HG02763 (cell line): Measurements from ENCODE around the gene AKAP17A.
"Not testable (repeated sequence)": the region's sequence is repeated elsewhere in the genome, so short reads cannot be mapped to it uniquely, and the experiment has no call there.

Experiments used
- ATAC-seq: cut with Tn5 transposase; IDR thresholded peaks from one replicate; pipeline ENCODE4 v1.9.1; 2021; ENCODE audit warnings: mild to moderate bottlenecking, moderate library complexity; ENCODE audit not compliant: unreplicated experiment

AKAP17A gene

DNA sequence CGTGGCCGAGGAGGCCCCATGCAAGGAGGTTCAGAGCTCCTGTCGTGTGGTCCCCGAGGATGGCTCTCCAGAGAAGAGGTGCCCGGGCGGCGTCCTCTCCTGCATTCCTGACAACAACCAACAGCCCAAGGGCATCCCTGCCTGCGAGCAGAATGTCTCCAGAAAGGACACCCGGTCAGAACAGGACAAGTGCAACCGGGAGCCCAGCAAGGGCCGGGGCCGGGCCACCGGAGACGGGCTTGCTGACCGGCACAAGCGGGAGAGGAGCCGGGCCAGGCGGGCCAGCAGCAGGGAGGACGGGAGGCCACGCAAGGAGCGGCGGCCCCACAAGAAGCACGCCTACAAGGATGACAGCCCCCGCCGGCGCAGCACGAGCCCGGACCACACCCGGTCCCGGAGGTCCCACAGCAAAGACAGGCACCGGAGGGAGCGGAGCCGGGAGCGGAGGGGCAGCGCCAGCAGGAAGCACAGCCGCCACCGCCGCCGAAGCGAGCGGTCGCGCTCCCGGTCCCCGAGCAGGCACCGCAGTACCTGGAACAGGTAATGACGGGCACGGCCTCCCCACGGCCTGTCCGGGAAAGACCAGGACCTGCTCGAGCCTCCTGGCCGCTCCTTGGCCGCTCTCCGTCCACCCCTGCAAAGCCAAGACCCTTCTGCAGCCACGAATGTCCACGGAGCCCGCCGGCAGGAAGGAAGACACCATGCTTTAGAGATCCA lies 9.8 kb downstream of the AKAP17A start:
- no peak for ATAC-seq

DNA sequence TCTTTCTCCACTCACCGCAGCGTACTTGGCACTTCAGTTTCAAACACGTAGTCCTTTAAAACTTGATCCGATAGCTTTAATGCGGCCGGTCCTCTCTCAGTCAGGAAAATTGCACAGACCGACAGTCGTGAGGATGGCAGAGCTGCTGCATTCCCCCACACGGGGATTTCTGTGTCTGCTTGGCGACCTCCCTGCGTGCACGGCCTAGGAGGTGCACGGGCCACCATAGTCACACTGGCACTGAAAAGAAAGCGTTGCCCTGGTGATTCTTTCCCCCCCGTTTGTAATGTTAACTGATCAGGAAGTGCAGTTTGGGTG lies 10.3 kb downstream of the AKAP17A start:
- no peak for ATAC-seq

DNA sequence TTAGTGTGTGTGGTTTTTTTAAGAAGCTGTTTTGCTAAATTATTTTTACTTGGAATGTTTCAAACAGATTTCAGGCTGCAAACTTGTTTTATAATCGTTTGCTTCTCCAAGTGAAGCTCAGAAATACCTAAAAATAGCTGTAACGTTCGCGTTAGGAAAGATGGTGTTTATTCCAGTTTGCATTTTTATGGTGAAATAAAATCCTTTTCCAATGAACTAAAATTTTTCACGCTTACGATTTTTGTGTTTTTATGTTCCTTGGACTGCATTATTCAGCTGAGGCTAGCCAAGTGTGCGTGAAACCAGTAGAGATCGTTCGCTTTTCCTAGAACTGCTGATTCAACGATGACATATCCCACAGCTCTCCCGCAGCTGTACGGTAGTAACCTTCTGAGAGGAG lies 10.9 kb downstream of the AKAP17A start:
- no peak for ATAC-seq

DNA sequence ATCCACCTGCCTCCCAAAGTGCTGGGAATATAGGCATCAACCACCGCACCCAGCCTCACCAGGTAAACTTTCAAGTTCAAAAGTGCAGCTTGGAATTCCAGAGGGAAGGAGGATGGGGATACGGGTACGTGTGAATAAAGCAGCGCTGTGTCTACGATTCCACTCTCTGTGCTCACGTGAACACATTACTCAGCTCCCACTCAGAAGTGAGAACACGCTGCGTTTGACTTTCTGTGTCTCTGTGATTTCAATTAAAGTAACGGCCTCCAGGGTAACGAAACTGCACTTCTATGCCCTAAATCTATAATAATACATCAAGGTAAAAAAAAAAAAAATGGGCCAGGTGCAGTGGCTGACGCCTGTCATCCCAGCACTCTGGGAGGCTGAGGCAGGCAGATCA lies 15.1 kb downstream of the AKAP17A start:
- no peak for ATAC-seq

DNA sequence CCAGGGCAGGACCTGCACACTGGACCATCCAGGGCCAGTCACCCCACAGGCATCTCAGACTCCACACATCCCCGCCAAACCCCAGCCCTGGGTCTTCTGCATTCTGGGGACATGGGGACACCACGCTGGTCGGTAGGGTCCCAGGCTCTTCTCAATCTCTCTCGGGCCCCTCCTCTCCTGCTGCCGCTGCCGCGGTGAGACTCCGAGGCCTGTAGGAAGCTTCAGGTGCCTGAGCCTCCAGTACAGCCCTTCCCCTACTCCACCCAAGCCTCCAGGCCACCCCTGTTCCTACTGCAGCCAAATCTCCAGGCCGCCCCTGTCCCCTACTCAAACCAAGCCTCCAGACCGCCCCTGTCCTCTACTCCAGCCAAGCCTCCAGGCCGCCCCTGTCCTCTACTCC lies 17.9 kb downstream of the AKAP17A start:
- ATAC-seq = no peak

DNA sequence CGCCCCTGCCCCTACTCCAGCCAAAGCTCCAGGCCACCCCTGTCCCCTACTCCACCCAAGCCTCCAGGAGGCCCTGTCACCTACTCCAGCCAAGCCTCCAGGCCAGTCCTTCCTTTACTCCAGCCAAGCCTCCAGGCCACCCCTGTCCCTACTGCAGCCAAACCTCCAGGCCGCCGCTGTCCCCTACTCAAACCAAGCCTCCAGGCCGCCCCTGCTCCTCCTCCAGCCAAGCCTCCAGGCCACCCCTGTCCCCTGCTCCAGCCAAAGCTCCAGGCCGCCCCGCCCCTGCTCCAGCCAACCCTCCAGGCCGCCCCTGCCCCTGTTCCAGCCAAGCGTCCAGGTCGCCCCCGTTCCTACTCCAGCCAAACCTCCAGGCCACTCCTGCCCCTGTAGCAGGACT lies 18.4 kb downstream of the AKAP17A start:
- ATAC-seq = no peak

DNA sequence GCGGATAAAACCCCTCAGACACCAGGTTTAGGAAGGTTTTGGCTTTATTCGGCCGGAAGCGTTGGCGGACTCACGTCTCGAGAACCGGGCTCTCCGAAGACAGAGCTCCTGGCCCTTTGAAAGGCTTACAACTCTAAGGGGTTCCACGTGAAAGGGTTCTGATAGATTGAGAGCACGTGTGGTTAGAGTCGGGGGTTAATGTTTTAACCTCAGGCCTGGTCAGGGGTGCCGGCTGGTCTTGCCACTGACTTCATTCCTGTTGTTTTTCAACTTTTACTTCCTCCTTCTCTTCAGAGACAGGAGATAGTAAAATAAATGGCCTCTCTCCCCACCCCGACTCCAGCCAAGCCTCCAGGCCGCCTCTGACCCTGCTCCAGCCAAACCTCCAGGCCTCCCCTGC lies 18.8 kb downstream of the AKAP17A start:
- no peak for ATAC-seq

DNA sequence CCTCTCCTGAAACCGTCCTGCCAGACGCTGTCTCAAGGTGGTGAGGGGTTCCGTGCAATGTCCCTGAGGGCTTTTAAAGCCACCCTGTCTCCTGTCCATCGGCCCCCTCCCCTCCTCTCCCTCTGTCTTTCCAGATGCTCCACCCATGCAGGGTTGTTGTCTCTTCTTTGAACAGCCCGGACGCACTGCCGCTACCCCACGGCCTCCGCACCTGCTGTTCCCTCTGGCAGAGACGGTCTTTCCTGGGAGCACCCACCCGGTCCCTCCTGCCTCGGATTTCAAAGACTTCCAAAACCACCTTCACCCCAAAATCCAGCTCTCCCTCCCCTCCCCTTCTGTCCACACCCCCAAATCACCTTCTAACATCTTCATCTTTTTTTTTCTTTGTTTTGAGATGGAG lies 19.3 kb downstream of the AKAP17A start:
- no peak for ATAC-seq

DNA sequence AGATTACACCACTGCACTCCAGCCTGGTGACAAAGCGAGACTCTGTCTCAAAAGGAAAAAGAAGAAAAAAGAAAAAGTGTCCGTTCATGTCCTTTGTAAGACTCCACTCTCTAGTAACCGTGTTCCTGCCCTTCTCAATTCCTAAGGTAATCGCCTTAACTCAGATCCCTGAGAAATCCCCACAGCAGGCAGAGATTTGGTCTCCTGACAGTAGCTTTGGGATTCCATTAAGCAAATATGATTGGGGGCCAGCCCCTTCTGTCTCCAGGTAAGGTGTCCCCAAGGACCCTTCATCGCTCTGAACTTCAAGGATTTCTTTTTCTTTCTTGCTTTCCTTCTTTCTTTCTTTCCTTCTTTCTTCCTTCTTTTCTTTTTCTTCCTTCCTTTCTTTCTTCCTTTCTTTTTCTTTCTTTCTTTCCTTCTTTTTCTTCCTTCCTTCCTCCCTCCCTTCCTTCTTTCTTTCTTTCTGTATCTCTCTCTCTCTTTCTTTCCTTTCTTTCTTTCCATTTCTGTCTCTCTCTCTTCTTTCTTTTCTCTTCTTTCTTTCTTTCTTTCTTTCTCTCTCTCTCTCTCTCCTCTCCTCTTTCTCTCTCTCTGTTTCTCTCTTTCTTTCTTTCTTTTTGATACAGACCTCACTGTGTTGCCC lies 21.4 kb downstream of the AKAP17A start:
- no peak for ATAC-seq

DNA sequence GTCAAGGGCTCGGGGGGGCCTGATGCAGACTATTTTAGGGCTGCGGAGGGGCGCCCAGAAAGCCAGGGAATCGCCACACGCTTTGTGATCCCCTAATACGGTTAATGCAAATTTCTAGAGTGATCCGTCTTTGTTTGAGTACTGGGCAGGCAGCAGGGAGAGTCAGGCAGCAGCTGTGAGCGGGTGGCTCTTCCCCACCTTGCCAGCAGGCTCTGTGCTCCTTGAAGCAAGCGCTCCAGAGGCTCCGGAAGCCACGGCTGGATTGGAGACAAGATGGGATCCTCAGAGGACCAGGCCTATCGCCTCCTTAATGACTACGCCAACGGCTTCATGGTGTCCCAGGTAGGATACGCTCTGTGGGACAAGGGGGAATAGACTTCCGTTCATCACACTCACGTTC lies 23.5 kb downstream of the AKAP17A start, which contains the start of gene ASMT:
Gene ASMT (plus strand): TSS at position 133 of the 400 bp plus-strand sequence. CDS start 141 bp downstream, at position 274.
- no peak for ATAC-seq

DNA sequence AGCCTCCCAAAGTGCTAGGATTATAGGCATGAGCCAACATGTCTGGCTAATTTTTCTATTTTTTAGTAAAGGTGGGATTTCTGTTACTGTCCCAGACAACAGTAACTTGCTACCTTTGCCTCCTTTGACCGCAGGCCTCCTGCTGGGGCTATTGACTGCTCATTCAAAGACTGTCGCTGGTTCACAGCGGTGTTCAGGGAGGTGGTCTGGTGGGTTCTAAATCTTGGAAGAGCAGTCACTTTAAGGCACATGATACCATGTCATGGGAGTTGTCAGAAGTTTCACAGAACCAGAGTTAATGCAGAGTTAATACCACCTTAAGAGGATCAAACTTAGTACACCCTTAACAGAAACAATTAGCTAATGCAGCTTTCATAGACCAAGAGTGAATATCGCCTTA lies 27.3 kb downstream of the AKAP17A start:
- ATAC-seq = no peak

DNA sequence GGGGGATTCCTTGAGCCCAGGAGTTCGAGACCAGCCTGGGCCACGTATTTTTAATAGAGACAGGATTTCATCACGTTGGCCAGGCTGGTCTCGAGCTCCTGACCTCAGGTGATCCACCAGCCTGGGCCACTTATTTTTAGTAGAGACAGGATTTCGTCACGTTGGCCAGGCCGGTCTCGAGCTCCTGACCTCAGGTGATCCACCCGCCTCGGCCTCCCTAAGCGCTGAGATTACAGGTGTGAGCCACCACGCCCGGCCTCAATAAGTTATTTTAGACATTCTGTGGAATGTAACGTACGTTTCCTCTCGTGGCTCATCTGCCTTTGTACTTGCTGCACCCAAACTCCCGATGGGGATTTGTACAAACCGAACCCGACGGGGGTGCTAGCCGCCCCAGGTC lies 32.3 kb downstream of the AKAP17A start:
- ATAC-seq = no peak

DNA sequence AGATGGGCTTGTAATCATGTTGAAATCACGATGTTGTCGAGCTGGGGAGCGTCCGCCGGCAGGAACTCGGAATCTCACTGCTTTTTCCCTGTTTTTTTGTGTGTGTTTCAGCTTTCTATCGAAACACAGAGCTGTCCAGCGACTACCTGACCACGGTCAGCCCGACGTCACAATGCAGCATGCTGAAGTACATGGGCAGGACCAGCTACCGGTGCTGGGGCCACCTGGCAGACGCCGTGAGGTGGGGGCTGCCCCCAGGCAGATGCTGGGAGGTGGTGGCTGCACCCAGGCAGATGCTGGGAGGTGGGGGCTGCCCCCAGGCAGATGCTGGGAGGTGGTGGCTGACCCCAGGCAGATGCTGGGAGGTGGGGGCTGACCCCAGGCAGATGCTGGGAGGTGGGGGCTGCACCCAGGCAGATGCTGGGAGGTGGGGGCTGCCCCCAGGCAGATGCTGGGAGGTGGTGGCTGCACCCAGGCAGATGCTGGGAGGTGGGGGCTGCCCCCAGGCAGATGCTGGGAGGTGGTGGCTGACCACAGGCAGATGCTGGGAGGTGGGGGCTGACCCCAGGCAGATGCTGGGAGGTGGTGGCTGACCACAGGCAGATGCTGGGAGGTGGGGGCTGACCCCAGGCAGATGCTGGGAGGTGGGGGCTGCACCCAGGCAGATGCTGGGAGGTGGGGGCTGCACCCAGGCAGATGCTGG lies 32.9 kb downstream of the AKAP17A start:
- not testable (repeated sequence) for ATAC-seq

DNA sequence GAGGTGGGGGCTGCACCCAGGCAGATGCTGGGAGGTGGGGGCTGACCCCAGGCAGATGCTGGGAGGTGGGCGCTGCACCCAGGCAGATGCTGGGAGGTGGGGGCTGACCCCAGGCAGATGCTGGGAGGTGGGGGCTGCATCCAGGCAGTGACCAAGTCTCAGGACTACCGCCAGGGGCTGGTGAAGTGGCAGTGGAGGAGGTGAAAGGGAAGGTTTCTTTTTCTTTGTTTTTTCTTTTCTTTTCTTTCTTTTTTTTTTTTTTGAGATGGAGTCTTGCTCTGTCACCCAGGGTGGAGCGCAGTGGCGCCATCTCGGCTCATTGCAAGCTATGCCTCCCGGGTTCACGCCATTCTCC lies 33.4 kb downstream of the AKAP17A start:
- not testable (repeated sequence) for ATAC-seq

DNA sequence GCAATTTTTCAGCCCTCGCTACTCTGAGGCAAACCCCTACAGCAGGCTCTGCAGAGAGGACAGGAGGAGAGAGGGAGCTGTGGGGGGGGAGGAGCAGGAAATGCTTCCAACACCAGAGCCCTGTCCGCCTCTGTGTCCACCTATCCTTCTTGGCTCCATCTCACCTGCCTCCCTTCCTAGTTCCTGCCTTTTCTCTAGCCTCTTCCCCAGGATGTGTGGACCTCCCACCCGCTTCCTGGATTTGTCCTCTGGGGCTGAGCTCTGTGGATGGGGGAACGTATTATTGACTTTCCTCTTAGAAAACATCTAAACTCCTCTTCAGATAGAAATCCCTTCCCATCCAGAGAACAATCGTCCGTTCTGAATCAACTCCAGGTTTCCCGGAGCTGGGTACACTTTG lies 37.8 kb downstream of the AKAP17A start:
- ATAC-seq = no peak

DNA sequence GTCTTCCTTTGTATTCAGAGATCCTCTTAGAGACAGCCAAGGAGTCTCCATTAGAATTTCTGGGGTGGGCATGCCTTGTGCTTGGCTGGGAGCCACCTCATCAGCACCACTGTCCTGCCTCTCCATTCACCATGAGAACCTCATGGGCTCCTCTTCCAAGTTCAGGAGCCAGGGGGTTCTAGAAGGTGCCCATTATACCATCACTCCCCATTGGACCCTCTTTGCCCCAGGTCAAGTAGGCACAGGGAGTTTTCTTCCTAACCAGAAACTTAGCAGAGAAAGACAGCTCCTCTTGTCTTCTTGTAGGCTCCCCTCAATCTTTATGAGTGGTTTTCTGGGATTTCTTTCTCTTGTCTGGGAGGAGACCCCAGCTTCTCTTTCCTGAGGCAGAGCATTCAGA lies 54.6 kb downstream of the AKAP17A start:
- ATAC-seq = no peak

DNA sequence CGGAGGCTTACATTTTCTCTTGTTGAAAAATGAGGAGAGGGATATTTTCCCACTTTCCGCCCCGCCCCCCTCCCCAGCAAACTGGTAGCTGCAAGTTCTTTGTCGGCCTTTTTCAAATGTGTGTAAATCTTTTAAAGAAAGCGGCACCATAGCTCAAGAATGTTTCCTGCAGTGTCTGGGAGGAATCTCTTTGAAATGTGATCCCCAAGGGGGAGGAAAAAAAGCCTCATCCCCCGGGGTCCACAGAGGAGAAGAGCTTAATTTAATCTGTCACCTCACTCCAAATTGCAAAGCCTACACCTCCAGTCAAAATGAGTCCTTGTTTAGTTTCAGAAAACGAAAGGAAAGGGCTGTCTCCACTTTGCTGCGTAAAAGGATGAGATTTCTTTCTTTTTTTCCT lies 58.2 kb downstream of the AKAP17A start:
- no peak for ATAC-seq
